A549 (cell line): ENCODE data around the gene STPG2. TPM values are rescaled to one million over a fixed set of nuclear protein-coding genes. Genes with fewer than 3 reads are reported as not detected.

ENCODE experiments used
- ATAC-seq, 2 experiments: fragments of 200-7000 bp in 1 of 2; fragments of >200 bp in 1 of 2; cut with Nextera tagmentation in 1 of 2; cut with Tn5 transposase in 1 of 2; 3 replicates each; pipeline versions ENCODE4 v1.8.0 to v1.9.1; 2018 to 2020; ENCODE audit warnings: mild to moderate bottlenecking in 1 of 2, moderate library complexity in 1 of 2
- CTCF ChIA-PET: fragments of 300-600 bp; sonication (Branson Sonifier 250); formaldehyde crosslinking; extraction: SDS; loops from one replicate; lab custom pipeline; 2021; ENCODE audit warnings: antibody characterized with exemption, inconsistent platforms; lab: Yijun Ruan, JAX
- POLR2A ChIA-PET: fragments of 350-600 bp; formaldehyde crosslinking; extraction: SDS; loops from one replicate; lab custom pipeline; 2021; ENCODE audit warnings: antibody characterized with exemption, inconsistent platforms; lab: Yijun Ruan, JAX
- DNase-seq, 2 experiments: peaks; one replicate each; pipeline versions ENCODE4 v3.0.0 to v3.0.0-alpha.2; 2011 to 2016; ENCODE audit warnings: low read depth in 1 of 2, low spot score in 1 of 2
- FAIRE-seq: peaks from 2 replicates; lab custom pipeline; 2011; peaks lifted over from hg19 to GRCh38; lab: Jason Lieb, UNC
- H3K27ac ChIP-seq, 2 experiments: fragments of >200 bp; sonication (Bioruptor Twin); formaldehyde crosslinking; 3 replicates each; pipeline ENCODE4 v1.5.1; 2016 to 2017
- H3K4me1 ChIP-seq: fragments of >200 bp; sonication (Bioruptor Twin); formaldehyde crosslinking; 3 replicates; pipeline ENCODE4 v1.6.1; 2016
- H3K4me2 ChIP-seq: fragments of >200 bp; sonication (Bioruptor Twin); formaldehyde crosslinking; 3 replicates; pipeline ENCODE4 v1.6.1; 2016
- H3K4me3 ChIP-seq: fragments of >200 bp; sonication (Bioruptor Twin); formaldehyde crosslinking; 3 replicates; pipeline ENCODE4 v1.5.1; 2016
- H3K9me3 ChIP-seq: fragments of >200 bp; sonication (Bioruptor Twin); formaldehyde crosslinking; 3 replicates; pipeline ENCODE4 v1.6.1; 2016
- ATOH8 ChIP-seq: fragments of 250-450 bp; sonication (Bioruptor Pico); IDR thresholded peaks from 2 replicates; pipeline ENCODE4 v1.5.0; 2020; ENCODE audit warnings: low read depth, mild to moderate bottlenecking, moderate library complexity
- CBX2 ChIP-seq: fragments of 200-600 bp; sonication (generic); IDR thresholded peaks from 2 replicates; pipeline ENCODE4 v1.6.1; 2016; ENCODE audit warnings: low read depth, mild to moderate bottlenecking, borderline replicate concordance
- CBX8 ChIP-seq: fragments of 200-600 bp; sonication (generic); IDR thresholded peaks from 2 replicates; pipeline ENCODE4 v1.6.1; 2016
- CHD2 ChIP-seq: fragments of 150-350 bp; IDR thresholded peaks from 2 replicates; pipeline ENCODE4 v1.6.1; 2014; ENCODE audit warnings: low read length; ENCODE audit not compliant: partially characterized antibody
- CHD4 ChIP-seq: fragments of 200-600 bp; sonication (generic); IDR thresholded peaks from 2 replicates; pipeline ENCODE4 v1.6.1; 2016; ENCODE audit warnings: antibody characterized with exemption, mild to moderate bottlenecking, borderline replicate concordance
- CTCF ChIP-seq: fragments of >200 bp; sonication (Bioruptor Twin); formaldehyde crosslinking; IDR thresholded peaks from 3 replicates; pipeline ENCODE4 v1.5.1; 2016
- EHF ChIP-seq: fragments of 250-450 bp; sonication (Bioruptor Pico); IDR thresholded peaks from 2 replicates; pipeline ENCODE4 v1.5.0; 2020; ENCODE audit warnings: mild to moderate bottlenecking
- EHMT2 ChIP-seq: fragments of 200-600 bp; sonication (generic); IDR thresholded peaks from 2 replicates; pipeline ENCODE4 v1.6.1; 2016; ENCODE audit warnings: antibody characterized with exemption, low read depth, mild to moderate bottlenecking, moderate library complexity
- EP300 ChIP-seq, 2 experiments: fragments of >200 bp; sonication (Bioruptor Twin); formaldehyde crosslinking; IDR thresholded peaks; 2 replicates in 1 of 2; 3 replicates in 1 of 2; pipeline ENCODE4 v1.6.1; 2016 to 2017
- FOSL2 ChIP-seq, 2 experiments: fragments of 450-650 bp in 1 of 2; fragments of >200 bp in 1 of 2; sonication (Bioruptor Twin) in 1 of 2; formaldehyde crosslinking; IDR thresholded peaks; 2 replicates each; pipeline versions ENCODE4 v1.5.0 to v1.6.1; 2016 to 2020; ENCODE audit warnings: mild to moderate bottlenecking in 1 of 2, moderate library complexity in 1 of 2
- FOXS1 ChIP-seq: fragments of 250-450 bp; sonication (Bioruptor Pico); IDR thresholded peaks from 2 replicates; pipeline ENCODE4 v1.5.0; 2020; ENCODE audit warnings: mild to moderate bottlenecking, moderate library complexity
- HMGXB4 ChIP-seq: fragments of 250-450 bp; sonication (Bioruptor Pico); IDR thresholded peaks from 2 replicates; pipeline ENCODE4 v1.5.0; 2021; ENCODE audit warnings: mild to moderate bottlenecking, moderate library complexity, borderline replicate concordance
- HOXA7 ChIP-seq: fragments of 250-450 bp; sonication (Bioruptor Pico); IDR thresholded peaks from 2 replicates; pipeline ENCODE4 v1.5.0; 2020; ENCODE audit warnings: mild to moderate bottlenecking, moderate library complexity
- HOXB13 ChIP-seq: fragments of 250-450 bp; sonication (Bioruptor Pico); IDR thresholded peaks from 2 replicates; pipeline ENCODE4 v1.5.0; 2020; ENCODE audit warnings: low read depth, mild to moderate bottlenecking, moderate library complexity
- KDM1A ChIP-seq: fragments of 200-600 bp; sonication (generic); IDR thresholded peaks from 2 replicates; pipeline ENCODE4 v1.6.1; 2016; ENCODE audit warnings: low read depth, mild to moderate bottlenecking
- KDM5A ChIP-seq: fragments of 200-600 bp; sonication (generic); IDR thresholded peaks from 2 replicates; pipeline ENCODE4 v1.6.1; 2016; ENCODE audit warnings: antibody characterized with exemption, mild to moderate bottlenecking
- MAZ ChIP-seq: fragments of 150-350 bp; IDR thresholded peaks from 2 replicates; pipeline ENCODE4 v1.6.1; 2014; ENCODE audit warnings: antibody characterized with exemption, low read depth, low read length, borderline replicate concordance
- NPAS2 ChIP-seq: fragments of 250-450 bp; sonication (Bioruptor Pico); IDR thresholded peaks from 2 replicates; pipeline ENCODE4 v1.8.0; 2022; ENCODE audit warnings: mild to moderate bottlenecking, moderate library complexity, borderline replicate concordance
- NR3C1 ChIP-seq: fragments of >200 bp; sonication (Bioruptor Twin); formaldehyde crosslinking; IDR thresholded peaks from 3 replicates; pipeline ENCODE4 v1.6.1; 2017
- POLR2A ChIP-seq: IDR thresholded peaks from 2 replicates; pipeline ENCODE4 v1.6.1; 2012; ENCODE audit warnings: mild to moderate bottlenecking, low read length
- RARB ChIP-seq: fragments of 250-450 bp; sonication (Bioruptor Pico); IDR thresholded peaks from 2 replicates; pipeline ENCODE4 v1.8.0; 2021; ENCODE audit warnings: mild to moderate bottlenecking, moderate library complexity
- REST ChIP-seq: fragments of 200-600 bp; sonication (generic); IDR thresholded peaks from 2 replicates; pipeline ENCODE4 v1.6.1; 2016; ENCODE audit warnings: antibody characterized with exemption, mild to moderate bottlenecking, moderate library complexity
- RFX5 ChIP-seq: fragments of 450-650 bp; IDR thresholded peaks from 2 replicates; pipeline ENCODE4 v1.7.1; 2014; ENCODE audit warnings: antibody characterized with exemption, mild to moderate bottlenecking, moderate library complexity
- RNF2 ChIP-seq: fragments of 200-600 bp; sonication (generic); IDR thresholded peaks from 2 replicates; pipeline ENCODE4 v1.6.1; 2016; ENCODE audit warnings: low read depth, mild to moderate bottlenecking, antibody characterized with exemption, moderate library complexity, borderline replicate concordance
- WGBS: methylation state at CpG from one replicate; pipeline ENCODE4 v1.1.6; 2017; ENCODE audit errors: missing lambda C conversion rate; 5-methylcytosine and 5-hydroxymethylcytosine counted together
- polyA plus RNA-seq, 4 experiments: library from polyadenylated mRNA; depleted of rRNA in 3 of 4; stranded (reverse); fragments of >200 nt; fragmentation: RNase III in 1 of 4; extraction: RNeasy Plus Mini Kit Qiagen cat#74134 plus additional on column Dnase treatment in 1 of 4; gene quantifications; 2 replicates in 3 of 4; 3 replicates in 1 of 4; pipeline ENCODE4 v1.2.3, GENCODE V29; 2011 to 2017
- TF ChIP-seq, protein P1 (sequence below): IDR thresholded peaks from 2 replicates; pipeline ENCODE4 v1.6.1; 2012; ENCODE audit warnings: low read depth, borderline replicate concordance
- TF ChIP-seq, protein P2 (sequence below): IDR thresholded peaks from 2 replicates; pipeline ENCODE4 v1.6.1; 2012

Gene STPG2
- polyA plus RNA-seq, 2 of the 4 experiments (the other 2 are of a cell fraction): 0.05 TPM; not detected in 1

GRCh38 chr4:97774347-97774989, 368.8 kb downstream of the STPG2 start:
- no peak for TF ChIP-seq EHMT2
- TF ChIP-seq CTCF: no peak
- TF ChIP-seq HOXA7 (CRISPR knock-in tag): no peak
- TF ChIP-seq FOSL2 (IDR thresholded peaks at IDR 0.05): no peak
- TF ChIP-seq FOSL2 (CRISPR knock-in tag; IDR thresholded peaks at IDR 0.05): no peak
- no peak for TF ChIP-seq REST
- TF ChIP-seq, protein P1, sequence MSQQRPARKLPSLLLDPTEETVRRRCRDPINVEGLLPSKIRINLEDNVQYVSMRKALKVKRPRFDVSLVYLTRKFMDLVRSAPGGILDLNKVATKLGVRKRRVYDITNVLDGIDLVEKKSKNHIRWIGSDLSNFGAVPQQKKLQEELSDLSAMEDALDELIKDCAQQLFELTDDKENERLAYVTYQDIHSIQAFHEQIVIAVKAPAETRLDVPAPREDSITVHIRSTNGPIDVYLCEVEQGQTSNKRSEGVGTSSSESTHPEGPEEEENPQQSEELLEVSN: no peak
- no peak for TF ChIP-seq MAZ
- no peak for TF ChIP-seq KDM5A
- TF ChIP-seq CHD4: no peak
- TF ChIP-seq CBX8: no peak
- no peak for TF ChIP-seq EHF (CRISPR knock-in tag)
- TF ChIP-seq RARB (CRISPR knock-in tag): no peak
- no peak for TF ChIP-seq EP300 (IDR thresholded peaks at IDR 0.05)
- DNase-seq (no peak), FAIRE-seq (no peak), ATAC-seq (no peak)
- WGBS: 35% methylated on average over 2 of the region's 2 CpGs
- CTCF ChIA-PET: no interaction called here
- H3K27ac ChIP-seq: no peak overlapping the region
- no peak overlapping the region for H3K4me2 ChIP-seq
- POLR2A ChIA-PET: no interaction called here
- no peaks in the 10 kb centered on the region for H3K9me3 ChIP-seq
- H3K4me1 ChIP-seq: no peaks in the 10 kb centered on the region
- H3K4me3 ChIP-seq: no peak overlapping the region

DNA sequence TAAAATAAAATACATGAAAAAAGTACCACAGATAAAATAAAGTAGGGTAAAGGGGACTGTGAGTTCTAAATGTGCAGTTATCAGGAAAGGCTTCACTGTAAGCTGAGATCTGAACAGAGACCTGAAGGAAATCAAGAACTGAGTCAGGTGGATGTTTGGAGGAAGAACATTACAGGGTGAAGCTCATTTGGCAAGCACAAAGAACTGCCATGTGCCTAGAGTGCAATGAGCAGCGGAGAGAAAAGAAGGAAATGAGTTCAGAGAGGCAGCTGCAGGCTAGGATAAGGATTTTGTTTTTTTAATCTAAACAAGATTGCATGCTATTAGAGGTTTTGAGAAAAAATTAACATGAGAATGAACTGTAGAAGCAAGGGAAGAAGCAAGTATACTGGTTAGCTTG, 373.1 kb downstream of the STPG2 start:
- WGBS: 37% methylated on average over 1 of the region's 1 CpG
- no peaks in the 10 kb centered on the region for H3K9me3 ChIP-seq
- no peak for FAIRE-seq
- ATAC-seq: no peak
- H3K27ac ChIP-seq: no peak overlapping the region
- H3K4me2 ChIP-seq: no peak overlapping the region
- ChIA-PET POLR2A (no interaction called here), CTCF (no interaction called here)
- no peak for TF ChIP-seq FOXS1 (CRISPR knock-in tag)
- TF ChIP-seq RFX5: no peak
- H3K4me1 ChIP-seq: no peaks in the 10 kb centered on the region
- no peak for DNase-seq
- H3K4me3 ChIP-seq: no peak overlapping the region

DNA sequence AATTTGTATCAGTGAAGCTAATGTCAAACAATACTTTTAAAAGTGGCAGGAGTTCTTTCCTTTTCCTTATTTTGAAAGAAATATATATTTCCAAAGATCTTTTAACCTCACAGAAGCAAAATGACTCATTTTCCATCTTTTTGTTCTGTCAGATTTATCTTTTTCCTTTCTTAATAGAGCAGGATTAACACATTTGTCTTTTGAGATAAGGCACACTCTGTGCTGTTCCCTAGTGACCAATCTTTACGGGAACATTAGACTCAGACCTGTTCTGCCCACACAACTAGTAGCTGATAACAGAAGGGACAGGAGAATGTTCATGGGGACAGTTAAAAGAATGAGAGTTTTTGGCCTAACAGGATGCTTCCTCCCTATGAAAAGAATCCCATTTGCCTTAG, 381.2 kb downstream of the STPG2 start:
- ATAC-seq (no peak), FAIRE-seq (no peak), DNase-seq (no peak)
- CTCF ChIA-PET: interaction anchor here (0.6 kb wide), 1 partner anchor 475 kb away, joined by 3 read pairs; no protein-coding TSS in a partner anchor
- no peak overlapping the region for H3K4me2 ChIP-seq
- H3K27ac ChIP-seq: no peak overlapping the region
- H3K4me3 ChIP-seq: no peak overlapping the region
- TF ChIP-seq RNF2 (no peak), FOXS1 (CRISPR knock-in tag) (no peak), ATOH8 (CRISPR knock-in tag) (no peak), RARB (CRISPR knock-in tag) (no peak), CBX2 (no peak), CHD2 (no peak), NPAS2 (no peak), HOXB13 (CRISPR knock-in tag) (no peak), NR3C1 (no peak), HMGXB4 (CRISPR knock-in tag) (no peak), POLR2A (no peak), KDM1A (no peak)
- TF ChIP-seq, protein P2, sequence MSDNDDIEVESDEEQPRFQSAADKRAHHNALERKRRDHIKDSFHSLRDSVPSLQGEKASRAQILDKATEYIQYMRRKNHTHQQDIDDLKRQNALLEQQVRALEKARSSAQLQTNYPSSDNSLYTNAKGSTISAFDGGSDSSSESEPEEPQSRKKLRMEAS: no peak
- no peaks in the 10 kb centered on the region for H3K4me1 ChIP-seq
- WGBS: 6% methylated on average over 1 of the region's 1 CpG
- H3K9me3 ChIP-seq: no peaks in the 10 kb centered on the region
- POLR2A ChIA-PET: no interaction called here
